Raji (cell line): ENCODE measurements around the gene COL17A1.

ENCODE experiments used
- POLR2A ChIP-seq: IDR thresholded peaks from 2 replicates; pipeline ENCODE4 v1.6.1; 2011; ENCODE audit warnings: low read depth, low read length, control low read depth; ENCODE audit not compliant: insufficient read depth

Gene COL17A1

DNA sequence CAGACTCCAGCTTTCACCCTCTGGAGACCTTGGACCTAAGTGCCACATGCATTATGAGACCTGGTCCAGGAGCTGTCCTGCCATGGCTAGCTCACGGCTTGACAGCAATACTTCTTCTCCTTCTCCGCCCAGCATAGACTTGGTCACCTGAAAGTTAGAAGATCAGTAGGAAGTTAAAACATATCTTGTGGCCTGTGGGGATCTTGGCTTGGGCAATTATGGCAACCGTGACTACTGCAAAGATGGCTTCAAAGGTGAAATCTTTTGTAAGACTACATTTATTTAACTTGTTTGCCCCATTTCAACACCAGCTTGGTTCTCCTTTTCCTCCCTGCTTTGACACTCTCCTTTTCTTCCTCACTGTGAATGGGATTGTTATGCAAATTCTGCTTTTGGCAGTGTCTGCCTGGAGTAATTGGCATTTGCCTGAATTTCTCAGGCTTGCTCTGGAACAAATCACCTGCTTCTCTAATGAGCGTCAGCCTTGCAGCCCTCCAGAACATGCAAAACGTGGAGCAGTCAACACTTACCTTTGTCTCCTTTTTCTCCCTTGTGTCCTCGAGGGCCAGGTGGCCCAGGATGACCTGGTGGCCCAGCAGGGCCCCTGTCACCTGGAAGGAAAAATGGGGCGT is 53.4 kb downstream of the COL17A1 start:
- TF ChIP-seq POLR2A, result no peak

DNA sequence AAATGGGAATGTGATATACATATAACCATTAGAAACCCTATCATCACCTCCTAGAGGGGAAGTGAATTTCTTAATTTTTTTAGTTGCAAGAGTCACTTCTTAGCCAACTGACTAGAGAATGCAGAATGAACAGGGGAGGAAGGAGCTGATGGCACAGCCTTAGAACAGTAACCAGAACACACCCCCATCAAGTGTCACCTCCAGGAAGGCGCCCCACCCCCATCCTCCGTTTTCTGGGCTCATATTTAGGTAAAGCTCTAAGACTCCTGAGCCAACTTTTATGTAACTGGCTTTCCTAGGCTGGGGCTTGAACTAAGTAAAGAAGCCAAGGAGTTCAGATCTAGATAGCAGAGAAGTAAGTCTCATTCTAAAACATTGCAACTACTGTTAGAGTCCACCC is 54.0 kb downstream of the COL17A1 start:
- TF ChIP-seq POLR2A, result no peak

DNA sequence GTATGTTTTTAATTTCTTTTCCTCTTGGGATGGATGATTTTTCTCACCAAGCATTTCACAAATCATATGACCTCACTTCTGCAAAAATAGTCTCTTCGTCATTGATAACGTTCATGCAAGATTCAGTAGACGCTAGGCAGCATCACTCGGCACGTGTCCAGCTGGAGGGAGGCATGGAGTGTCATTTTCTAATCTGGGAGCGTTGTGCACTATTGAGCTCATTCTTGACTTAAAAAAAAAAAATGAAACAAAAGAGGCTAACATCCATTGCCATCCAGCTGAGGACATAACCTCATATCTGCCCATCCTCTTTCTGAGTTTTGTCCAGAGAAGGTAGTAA is 56.2 kb downstream of the COL17A1 start:
- TF ChIP-seq POLR2A, result no peak

DNA sequence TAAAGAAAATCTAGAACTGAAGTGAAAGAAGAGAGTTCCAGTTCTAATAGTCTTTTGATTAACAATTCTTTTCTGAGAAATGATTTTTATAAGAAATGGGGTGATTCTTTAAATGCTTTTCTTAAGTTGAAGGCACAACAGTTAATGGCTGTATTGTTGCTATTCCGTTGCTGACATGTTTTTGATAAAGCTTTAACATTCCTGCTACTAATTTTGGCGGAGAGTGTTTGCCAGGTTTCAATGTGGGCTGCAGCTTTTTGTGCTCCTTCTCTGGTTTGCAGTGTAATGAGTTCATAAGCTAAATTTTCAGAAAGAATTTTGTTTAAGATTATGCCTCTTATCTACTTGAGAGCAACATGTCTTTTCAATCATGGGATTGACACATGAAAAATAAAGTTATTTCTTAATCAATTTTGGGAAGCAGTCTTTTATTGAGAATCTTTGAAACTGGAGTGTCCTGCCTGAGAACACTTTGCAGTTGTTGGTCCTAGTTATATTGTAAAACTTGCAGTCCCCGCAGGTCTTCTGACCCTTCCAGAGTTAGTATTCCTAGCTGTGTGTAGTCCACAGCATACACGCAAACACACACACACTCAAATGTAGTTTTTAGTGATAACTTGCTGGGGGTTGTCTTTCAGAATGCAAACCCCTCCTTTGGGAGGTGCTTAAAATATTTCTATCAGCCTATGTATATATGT is 56.7 kb downstream of the COL17A1 start:
- no peak for TF ChIP-seq POLR2A

DNA sequence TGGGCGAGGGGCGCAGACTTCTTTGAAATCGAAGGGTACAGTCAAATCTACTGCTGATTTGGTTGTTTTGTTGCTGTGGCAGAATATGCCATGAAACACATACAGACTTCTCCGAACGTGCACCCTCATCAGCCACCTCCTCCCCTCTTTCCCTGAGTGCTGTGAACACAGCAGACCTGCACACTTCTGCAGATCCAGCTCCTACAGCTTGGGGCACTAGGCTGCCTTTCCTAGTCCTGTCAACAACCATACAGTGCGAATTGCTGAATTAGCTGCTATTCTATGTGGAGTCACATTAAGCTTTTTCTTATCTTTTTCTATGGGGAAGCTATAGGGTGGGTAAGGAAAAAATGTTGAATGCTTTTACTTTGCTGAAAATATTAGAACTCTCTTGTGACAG is 57.5 kb downstream of the COL17A1 start:
- TF ChIP-seq POLR2A, result no peak

DNA sequence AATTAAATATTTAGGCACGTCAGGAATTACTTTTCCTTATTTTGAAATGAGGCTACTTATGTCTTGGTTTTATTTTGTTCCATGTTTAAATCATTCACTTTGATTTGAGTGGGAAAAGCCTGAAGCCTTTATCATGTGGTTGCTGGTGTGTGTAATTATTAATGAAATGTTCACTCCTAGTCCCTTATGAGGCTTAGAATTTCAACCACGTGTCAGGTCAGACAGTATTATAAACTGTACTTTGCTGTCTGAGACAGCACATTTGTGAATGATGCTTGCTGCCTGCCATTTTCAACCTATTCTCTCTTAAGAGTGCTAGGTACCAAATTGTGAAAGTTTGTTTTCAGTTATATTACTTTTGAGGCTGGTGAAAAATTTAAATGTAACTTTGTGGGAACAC is 58.9 kb downstream of the COL17A1 start:
- no peak for TF ChIP-seq POLR2A

DNA sequence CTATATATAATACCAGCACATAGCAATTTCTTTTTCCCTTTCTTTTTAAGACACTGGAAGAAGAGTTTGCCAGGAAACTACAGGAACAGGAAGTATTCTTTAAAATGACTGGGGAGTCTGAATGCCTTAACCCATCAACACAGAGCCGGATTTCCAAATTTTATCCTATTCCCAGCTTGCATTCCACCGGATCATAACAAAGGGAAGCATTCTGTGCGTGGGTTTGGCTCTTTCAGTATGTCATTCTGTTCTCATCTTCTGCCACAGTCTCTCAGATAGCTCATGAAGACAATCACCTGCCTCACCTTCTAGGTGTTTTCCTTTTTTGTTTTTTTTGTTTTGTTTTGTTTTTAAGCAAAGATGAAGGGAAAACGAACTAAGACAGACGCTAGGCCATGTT is 60.2 kb downstream of the COL17A1 start:
- no peak for TF ChIP-seq POLR2A

DNA sequence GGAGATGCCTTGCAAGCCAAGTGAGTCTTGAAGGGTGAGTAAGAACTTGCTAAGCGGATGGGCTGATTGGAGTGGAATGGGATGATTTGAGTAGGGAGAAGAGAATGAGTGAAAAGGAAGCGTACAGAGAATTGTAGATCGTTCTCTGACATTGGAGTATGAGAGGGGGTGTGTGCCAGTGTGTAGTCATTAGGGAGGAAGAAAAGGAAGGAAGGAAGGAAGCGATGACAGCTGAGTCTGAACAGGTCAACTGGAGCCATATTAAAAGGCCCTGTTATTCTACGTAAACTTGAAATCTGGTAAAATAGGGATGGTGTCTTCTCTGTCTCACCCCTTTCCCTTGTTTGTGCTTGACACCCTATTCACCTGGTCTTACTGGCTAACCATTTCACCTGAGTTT is 63.7 kb downstream of the COL17A1 start:
- TF ChIP-seq POLR2A, result no peak

DNA sequence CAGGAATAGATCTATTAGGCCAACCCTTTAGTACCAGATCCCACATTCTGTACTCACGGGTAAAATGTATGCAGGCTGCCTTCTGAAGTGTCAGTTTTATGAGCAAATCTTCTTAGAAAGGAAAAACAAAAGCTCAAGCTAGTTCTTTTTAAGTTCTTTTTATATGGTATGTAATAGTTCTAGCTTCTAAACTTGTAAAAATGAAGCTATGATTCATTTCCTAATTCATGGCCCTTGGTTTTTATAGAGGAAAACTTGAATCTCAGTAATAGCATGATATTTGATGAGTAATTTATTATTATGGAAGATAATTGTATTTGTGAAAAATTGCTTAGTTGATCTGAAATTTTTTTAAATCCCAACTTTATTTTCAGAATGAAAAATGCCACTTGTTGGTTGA is 64.4 kb downstream of the COL17A1 start:
- no peak for TF ChIP-seq POLR2A

DNA sequence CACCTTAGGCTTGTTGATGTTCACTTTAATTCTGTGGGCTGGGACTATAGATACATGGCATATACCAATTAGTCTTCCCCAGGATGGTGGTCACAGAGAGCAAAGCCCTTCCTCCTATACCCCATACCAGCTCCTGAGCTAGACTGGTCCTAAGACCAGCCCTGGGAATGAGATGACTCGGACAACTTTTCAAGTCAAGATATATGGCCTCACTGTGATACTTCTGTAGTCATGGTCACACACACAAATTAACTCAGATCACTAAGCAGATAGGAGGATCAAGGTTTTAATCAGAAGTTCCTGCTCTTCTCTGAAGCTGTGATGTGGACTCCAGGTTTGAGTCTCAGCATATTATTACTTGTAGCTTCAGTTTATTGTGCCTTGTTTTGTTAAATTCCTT is 65.7 kb downstream of the COL17A1 start:
- TF ChIP-seq POLR2A, result no peak

DNA sequence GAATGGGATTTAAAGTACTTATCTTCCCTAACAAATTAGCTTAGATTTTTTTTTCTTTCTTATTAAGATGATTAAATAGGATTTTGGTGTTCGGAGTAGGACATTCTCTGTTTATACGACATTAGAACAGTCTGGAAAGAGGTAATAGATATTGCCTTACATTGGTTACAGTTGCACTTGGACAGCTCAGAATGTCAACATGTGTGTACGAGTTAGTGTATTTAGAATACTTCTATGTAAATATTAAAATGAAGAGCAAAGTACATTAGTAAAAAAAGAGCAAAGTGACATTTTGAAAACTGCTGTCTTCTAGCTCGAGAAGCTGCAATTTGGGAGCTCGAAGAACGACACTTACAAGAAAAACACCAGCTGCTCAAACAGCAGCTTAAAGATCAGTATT is 67.2 kb downstream of the COL17A1 start:
- no peak for TF ChIP-seq POLR2A

DNA sequence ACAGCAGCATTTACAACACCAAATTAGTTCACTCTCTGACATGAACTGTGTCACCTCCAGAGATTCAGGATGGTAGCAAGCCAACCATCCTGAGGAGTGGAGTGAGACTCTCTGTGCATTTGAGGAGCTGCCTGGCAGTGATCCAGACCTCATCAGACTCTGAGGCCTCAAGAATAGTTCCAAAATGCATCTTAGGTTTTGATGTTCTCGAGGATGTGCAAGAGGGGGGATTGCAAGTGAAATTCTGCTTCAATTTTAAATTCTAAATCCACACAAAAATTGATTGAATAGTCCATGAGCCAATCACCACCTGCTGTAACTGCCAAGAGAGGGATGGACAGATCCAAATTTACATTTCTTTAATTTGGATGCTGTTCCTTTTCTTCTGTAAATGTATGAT is 69.0 kb downstream of the COL17A1 start:
- TF ChIP-seq POLR2A, result no peak

DNA sequence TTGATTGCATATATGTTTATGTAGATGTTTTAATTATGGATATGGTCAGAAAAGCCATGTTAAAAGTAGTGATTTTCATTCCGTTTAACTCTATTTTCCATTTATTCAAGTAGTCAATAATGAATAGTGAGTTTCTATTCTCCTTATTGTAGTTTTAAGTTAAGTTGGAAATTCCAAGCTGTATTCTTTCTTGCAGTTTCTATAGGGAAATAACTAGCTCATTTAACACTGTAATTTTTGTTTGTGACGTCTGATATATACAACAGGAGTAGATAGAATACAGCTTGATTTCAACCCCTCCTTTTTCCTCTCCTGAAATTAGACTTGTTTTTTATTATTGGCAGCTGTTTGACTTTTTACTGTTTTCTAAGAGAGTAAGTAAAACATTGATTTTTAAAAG is 71.5 kb downstream of the COL17A1 start:
- TF ChIP-seq POLR2A, result no peak

DNA sequence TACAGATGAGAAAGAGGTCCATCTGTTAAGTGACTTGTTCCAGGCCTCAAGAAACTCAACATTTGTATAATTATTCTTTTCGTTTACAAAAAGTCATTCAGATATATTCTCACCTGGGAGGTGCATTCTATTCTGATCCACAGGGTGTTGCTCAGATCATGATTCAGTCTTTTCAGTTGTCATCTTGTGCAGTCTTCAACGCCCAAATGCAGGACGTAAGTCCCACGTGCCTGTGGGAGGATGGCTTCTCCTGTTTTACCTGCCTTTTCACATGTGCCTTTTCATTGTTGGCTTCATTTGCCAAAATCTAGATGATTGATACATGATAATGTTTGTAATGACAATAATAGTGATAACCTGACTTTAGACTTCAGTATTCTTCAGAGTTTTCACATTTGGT is 72.2 kb downstream of the COL17A1 start:
- TF ChIP-seq POLR2A, result no peak

DNA sequence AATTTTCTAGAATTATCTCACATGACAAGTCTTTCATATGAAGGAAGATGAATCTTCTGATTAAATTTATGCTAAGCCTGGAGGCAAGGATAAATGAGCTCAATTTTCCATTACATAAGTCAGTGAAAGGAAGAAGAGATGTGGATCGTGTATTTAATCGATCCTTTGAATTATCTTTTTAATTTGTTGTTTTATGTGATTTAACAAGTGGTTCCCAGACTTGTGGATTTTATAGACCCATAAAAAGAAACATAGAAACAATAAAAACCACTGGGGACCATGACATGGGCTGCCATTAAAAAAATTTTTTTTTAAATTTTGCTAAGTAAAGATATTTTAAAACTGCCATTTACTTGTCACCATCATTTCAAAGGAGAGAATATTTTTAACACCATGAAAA is 73.8 kb downstream of the COL17A1 start:
- TF ChIP-seq POLR2A, result no peak

DNA sequence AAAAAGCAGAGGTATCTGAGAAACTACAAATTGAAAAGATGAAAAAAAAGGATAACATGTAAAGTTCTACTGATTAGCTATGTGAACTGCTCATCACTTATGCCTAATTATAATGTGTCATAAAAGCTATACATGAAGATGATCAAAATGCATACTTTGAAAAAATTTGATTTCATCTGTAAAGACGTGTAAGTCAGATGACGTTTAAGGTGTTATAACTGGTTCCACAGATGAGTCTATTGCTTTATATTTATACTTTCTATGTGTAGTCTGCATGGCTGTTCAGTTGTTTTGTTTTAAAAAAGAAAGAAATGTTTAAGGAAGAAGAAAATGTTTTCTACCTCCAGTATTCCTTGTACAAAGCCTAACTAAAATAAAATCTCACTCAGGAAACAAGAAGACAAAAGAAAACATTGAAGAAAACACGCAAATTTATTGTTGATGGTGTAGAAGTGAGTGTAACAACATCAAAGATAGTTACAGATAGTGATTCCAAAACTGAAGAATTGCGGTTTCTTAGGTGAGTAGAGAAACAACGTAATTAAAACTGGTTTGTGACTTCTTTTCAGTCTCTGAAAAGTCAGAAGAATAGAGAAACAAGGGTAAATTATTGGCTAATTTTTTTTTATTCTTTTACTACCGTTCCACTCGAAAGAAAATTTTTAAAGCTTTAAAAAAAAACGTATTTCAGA is 80.4 kb downstream of the COL17A1 start:
- TF ChIP-seq POLR2A, result no peak
